HG03097 (cell line): ENCODE data around the gene RAPGEF6.

Experiments
- ATAC-seq: cut with Tn5 transposase; IDR thresholded peaks from one replicate; pipeline ENCODE4 v1.9.1; 2021; ENCODE audit not compliant: unreplicated experiment, low FRiP score

Gene RAPGEF6

DNA sequence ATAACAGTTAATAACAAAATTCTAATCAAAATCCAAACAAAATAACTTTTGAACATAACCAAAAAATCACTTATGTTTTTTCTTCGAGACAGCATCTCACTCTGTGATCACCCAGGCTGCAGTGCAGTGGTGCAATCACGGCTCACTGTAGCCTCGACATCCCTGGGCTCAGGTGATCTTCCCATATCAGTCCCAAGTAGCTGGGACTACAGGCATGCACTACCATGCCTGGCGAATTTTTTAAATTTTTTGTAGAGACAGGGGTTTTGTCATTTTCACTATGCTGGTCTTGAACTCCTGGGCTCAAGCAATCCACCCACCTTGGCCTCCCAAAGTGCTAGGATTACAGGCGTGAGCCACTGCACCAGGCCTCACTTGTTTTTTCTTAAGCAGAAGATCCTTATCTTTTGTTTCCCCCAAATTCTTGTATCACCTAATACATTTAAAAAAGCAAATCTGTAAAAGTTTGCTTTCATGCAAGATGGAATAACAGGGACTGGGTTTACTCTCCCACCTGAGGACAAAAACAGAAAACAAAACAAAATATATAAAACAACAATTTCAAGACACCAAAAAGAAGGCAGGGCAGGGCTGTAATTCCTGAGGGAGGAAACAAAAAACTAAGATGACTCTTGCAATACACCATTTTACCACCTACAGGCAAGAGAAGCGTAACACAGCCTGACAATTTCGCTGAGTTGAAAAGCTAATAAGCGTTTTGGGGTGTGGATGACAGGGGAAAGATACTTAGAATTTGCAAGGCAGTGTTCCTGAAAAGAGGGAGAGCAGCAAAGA, 71.4 kb downstream of the RAPGEF6 start:
- ATAC-seq, result no peak

DNA sequence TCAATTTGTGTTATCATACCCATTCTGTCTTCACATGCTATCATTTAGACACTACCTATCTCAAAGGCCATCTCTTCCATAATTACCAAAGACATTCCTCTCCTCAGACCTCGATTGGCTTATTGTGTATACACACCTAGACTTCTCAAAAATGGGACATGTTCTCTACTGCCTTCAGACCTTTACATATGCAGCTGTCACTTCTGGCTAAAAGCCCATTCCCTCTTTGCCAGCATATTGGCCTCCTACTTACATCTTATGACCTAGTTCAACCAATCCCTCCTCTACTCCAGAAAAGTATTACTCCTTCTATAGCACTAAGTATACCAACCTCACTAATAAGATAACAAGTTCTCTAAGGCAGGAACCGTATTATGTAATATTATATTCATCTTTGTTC, 84.4 kb downstream of the RAPGEF6 start:
- ATAC-seq, result no peak

- ATAC-seq, result peak; percentile 68
These were observed 86.9 kb downstream of the RAPGEF6 start for GRCh38 chr5:131548176-131548575.

- ATAC-seq, result no peak
These were observed 89.2 kb downstream of the RAPGEF6 start for GRCh38 chr5:131545845-131546244.

DNA sequence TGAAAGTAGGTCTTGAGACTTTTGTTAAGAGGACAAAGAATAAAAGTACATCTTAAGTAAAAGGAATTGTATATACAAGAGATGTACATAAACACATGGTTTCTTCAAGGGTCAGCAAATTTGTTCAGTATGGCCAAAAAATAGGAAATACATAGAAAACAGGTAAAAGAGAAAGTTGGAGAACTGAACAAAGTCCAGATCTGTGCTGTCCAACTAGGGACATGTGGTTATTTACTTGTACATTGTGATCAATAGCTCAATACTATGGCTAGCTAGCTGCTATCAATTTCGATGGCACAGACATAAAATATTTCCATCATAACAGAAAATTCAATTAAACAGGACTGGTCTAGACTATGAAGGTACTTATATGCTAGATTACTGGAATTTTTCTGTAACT, 92.3 kb downstream of the RAPGEF6 start:
- ATAC-seq, result no peak

DNA sequence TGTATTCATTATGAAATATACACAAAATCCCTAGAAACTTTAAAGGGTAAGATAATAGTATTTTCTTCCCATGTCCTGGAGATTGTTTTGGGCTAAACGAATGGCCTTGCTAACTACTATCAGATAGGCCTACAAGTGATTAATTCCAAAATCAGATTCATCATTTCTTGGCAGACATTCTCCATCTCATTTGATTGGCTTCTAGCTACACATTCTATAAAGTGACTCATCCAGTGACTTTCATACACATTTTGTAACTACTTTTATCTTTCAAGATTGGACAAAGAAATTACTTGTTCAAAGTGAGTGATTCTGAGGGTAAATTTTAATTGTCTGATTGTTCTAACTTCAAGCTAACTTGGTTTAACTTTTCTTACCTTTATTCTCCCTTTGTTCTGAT, 93.3 kb downstream of the RAPGEF6 start:
- ATAC-seq, result no peak

- no peak for ATAC-seq
These were observed 94.0 kb downstream of the RAPGEF6 start for GRCh38 chr5:131541071-131541470.

DNA sequence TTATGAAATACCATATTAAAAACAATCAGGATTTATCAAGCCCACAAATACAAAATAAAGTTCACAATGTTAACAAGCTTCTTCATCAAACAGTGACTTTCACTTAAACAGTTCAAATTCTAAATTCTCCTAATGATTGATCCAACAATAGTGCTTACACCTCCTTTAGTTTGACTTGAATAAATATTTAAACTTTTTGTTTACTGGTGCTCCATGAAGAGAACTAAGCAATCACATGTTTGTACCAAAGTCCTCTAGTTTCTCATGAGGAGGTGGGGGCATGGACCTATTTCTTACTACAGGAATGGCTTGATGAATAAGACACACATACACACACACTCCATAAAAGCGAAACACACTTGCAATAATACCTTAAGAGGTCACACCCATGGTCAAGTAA, 95.8 kb downstream of the RAPGEF6 start:
- ATAC-seq, result no peak

DNA sequence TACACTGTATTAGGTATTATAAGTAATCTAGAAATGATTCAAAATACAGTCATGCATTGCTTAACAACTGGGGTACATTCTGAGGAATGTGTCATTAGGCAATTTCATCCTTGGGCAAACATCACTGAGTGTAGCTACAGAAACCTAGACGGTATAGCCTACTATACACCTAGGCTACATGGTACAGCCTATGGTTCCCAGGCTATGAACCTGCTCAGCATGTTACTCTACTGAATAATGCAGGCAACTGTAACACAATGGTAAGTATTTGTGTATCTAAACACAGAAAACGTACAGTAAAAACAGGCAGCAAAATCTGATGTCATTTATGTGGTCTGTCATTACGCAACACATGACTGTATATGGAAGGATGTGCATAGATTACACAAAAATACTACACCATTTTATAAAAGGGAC, 96.8 kb downstream of the RAPGEF6 start:
- no peak for ATAC-seq

DNA sequence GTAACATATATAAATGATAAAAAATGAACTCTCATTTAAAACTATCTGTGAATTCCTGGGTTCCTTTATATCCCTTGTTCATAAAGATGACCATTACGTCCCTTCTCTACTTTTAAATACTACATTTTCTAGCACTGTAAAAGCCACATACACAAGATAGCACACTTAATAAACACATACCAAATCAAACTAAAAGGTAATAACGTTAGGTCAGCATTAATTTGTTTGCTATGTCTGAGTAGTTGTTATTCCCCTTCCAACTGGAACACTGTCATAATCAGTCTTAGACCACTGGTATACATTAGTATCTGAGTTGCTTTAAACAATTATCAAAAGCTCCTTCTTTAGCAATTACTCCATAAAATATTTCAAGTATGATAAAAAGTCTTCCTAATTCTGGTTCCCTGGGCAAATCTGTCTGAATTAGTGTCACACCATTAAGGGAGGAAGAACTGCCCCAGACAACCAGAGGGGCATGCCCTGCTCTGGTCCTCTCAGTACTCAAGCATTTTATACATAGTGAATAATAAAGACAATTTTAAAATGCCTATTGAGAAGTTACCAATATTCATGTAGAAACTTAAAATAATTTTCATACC, 98.1 kb downstream of the RAPGEF6 start:
- no peak for ATAC-seq

DNA sequence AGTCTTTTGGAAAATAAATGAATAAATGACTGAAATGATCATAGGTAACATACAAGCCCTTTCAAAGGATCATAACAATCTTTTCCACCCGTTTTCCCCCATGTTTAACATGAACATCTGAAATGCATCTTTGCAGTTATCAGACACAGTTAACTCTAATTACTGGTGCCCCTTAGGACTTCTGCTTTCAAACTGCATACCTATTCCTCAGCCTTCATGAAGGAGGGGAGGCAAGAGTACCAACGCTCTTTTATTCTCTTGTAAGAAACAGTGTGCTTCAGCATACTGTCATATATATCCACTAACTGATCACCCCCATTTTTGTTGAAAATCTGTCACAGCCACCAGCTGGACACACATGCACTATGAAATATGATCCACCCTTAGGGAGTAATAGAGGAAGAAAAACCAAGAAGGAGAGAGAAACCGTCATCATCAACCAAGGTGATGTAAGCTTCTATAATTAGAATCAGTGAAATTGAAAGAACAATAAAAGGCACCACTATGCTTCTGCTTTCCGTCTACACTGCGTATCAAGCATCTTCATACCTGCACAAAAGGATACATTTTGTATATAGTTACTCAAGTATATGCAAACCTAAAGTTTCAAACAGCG, 98.7 kb downstream of the RAPGEF6 start:
- ATAC-seq, result peak; percentile 68

DNA sequence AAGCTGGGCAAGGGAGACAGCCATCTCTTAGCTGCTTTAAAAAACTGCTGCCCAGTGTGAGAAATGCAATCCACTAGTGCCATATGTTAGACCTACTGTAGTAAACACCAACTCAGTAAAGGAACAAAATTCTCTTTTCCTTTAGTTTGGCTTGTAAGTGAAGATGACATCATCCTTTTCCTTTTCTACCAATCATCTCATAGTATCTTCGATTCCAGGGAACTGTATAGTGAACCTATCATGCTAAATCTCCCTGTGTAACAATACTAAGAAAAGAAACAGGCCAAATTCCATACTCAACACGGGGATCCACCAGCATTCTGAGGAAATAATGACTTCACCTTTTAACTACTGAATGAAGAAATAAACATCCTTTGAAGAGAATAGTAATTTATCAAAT, 100.1 kb downstream of the RAPGEF6 start:
- ATAC-seq, result no peak

GRCh38 chr5:131533836-131534235, 101.2 kb downstream of the RAPGEF6 start:
- ATAC-seq, result no peak

GRCh38 chr5:131532031-131532640, 102.9 kb downstream of the RAPGEF6 start:
- ATAC-seq, result no peak

DNA sequence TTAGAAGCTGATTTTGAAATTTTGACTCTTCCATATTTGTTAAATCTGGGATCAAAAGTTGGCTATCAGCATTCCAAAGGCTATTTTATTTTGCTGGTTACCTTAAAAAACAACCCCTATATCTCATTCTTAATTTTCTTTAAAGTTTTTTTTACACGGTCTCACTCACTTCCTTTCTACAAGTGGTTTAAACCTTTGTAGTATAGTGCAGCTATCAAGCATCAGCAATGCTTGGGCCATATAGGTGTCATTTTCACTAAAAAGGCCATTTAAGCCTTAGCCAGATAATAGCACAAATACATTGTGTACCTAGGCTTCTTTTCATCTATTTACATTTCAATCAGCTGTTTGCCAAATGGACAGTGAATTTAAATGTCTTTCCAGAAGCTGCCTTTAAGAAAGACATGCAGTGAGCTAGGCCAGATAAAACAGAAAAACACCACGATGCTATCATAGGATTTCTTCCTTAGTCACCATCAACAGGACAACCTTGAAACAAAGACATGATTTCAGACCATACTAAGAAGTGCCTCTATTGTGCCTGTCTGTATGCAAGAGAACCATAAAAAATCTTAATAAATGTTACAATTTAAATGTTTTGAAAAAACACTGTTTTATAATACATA, 104.2 kb downstream of the RAPGEF6 start:
- no peak for ATAC-seq

DNA sequence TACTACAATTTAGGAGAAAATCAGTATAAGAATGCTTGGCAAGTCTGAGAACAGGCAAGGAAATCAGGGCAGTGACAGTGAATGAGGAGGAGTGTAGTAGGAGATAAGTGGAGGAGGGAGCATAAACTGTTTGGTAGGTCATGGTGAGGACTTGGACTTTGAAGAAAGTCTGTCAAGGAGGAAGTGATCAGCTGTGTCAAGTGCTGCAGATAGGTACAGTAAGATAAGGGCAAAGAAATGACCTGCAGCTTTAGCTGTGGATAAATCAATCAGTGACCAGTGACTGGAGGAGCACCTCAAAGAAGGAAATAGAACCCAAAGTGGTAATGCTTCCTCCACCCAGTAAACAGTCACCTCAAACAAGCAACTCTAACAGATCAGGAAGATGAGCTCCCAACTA, 106.3 kb downstream of the RAPGEF6 start:
- no peak for ATAC-seq

GRCh38 chr5:131525805-131526204, 109.2 kb downstream of the RAPGEF6 start:
- ATAC-seq, result no peak

DNA sequence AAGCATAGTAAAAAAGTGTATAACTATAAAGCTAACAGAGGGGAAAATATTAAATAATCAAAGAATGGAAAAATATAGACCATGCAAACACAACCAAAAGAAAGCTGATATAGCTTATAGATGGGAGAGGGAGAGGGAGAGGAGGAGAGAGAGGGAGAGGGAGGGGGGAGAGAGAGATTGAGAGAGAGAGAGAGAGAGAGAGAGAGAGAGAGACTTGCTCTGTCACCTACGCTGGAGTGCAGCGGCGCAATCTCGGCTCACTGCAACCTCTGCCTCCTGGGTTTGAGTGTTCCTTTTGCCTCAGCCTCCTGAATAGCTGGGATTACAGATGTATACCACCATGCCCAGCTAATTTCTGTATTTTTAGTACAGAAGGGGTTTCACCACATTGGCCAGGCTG, 110.6 kb downstream of the RAPGEF6 start:
- no peak for ATAC-seq

GRCh38 chr5:131523500-131524185, 111.4 kb downstream of the RAPGEF6 start:
- ATAC-seq, result no peak

GRCh38 chr5:131521252-131521651, 113.8 kb downstream of the RAPGEF6 start:
- no peak for ATAC-seq
